DND-41 (cell line): ENCODE measurements around the gene USP13.

Experiments used
- EZH2 ChIP-seq: IDR thresholded peaks from 3 replicates; pipeline ENCODE4 v1.6.1; 2012; ENCODE audit warnings: borderline replicate concordance, low read depth, mild to moderate bottlenecking, moderate library complexity, low read length, inconsistent platforms; ENCODE audit not compliant: severe bottlenecking
- TF ChIP-seq, protein P1 (sequence below): IDR thresholded peaks from 2 replicates; pipeline ENCODE4 v1.5.1; 2012; ENCODE audit warnings: borderline replicate concordance, low read length, moderate library complexity, mild to moderate bottlenecking; ENCODE audit not compliant: poor library complexity, severe bottlenecking; ENCODE audit errors: extremely low read depth

DNA sequence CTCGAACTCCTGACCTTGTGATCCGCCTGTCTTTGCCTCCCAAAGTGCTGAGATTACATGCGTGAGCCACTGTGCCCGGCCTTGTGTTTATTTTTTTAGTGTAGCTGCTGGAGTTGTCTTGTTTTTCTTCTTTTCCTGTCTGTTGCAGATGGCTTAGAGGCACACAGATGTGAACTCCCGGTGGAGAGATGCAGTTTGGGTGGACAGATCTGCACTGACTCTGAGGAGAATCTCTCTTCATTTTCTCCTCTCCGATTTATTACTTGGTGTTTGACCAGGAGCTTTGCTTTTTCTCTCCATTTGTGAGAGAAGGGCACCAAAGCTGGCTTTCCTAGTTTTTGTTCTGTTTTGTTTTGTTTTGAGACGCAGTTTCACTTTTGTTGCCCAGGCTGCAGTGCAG, 62.7 kb downstream of the USP13 start:
- TF ChIP-seq, protein P1, sequence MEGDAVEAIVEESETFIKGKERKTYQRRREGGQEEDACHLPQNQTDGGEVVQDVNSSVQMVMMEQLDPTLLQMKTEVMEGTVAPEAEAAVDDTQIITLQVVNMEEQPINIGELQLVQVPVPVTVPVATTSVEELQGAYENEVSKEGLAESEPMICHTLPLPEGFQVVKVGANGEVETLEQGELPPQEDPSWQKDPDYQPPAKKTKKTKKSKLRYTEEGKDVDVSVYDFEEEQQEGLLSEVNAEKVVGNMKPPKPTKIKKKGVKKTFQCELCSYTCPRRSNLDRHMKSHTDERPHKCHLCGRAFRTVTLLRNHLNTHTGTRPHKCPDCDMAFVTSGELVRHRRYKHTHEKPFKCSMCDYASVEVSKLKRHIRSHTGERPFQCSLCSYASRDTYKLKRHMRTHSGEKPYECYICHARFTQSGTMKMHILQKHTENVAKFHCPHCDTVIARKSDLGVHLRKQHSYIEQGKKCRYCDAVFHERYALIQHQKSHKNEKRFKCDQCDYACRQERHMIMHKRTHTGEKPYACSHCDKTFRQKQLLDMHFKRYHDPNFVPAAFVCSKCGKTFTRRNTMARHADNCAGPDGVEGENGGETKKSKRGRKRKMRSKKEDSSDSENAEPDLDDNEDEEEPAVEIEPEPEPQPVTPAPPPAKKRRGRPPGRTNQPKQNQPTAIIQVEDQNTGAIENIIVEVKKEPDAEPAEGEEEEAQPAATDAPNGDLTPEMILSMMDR, result no peak
- no peak for TF ChIP-seq EZH2
